Activated naive CD8-positive, alpha-beta T cell (primary cell): ENCODE results near the gene VENTX.

Source experiments
- H3K27ac Mint-ChIP-seq: one replicate; pipeline ENCODE4 v1.8.0; 2021; ENCODE audit warnings: mixed read lengths
- H3K27me3 Mint-ChIP-seq: one replicate; pipeline ENCODE4 v1.8.0; 2021; ENCODE audit warnings: mixed read lengths
- H3K36me3 Mint-ChIP-seq: one replicate; pipeline ENCODE4 v1.8.0; 2021; ENCODE audit warnings: mixed read lengths
- H3K4me1 Mint-ChIP-seq: one replicate; pipeline ENCODE4 v1.8.0; 2021; ENCODE audit warnings: low read depth, mixed read lengths
- H3K4me3 Mint-ChIP-seq: one replicate; pipeline ENCODE4 v1.8.0; 2021; ENCODE audit warnings: mild to moderate bottlenecking, mixed read lengths
- H3K9me3 Mint-ChIP-seq: one replicate; pipeline ENCODE4 v1.8.0; 2021; ENCODE audit warnings: low read depth, mixed read lengths

Gene VENTX

GRCh38 chr10:133207627-133208026, 30.0 kb upstream of the VENTX start:
- Mint-ChIP-seq H3K4me1 (peaks cover 3% of the 10 kb centered on the region), H3K9me3 (no peaks in the 10 kb centered on the region), H3K4me3 (no peak overlapping the region), H3K36me3 (no peaks in the 10 kb centered on the region), H3K27ac (no peak overlapping the region), H3K27me3 (no peaks in the 10 kb centered on the region)

- Mint-ChIP-seq H3K27me3 (no peaks in the 10 kb centered on the region), H3K27ac (no peak overlapping the region), H3K4me3 (no peak overlapping the region), H3K4me1 (peaks cover 3% of the 10 kb centered on the region), H3K9me3 (no peaks in the 10 kb centered on the region), H3K36me3 (no peaks in the 10 kb centered on the region)
Observed at GRCh38 chr10:133208466-133208865, 29.2 kb upstream of the VENTX start.

- H3K4me1 Mint-ChIP-seq, result peaks cover 3% of the 10 kb centered on the region
- no peak overlapping the region for H3K27ac Mint-ChIP-seq
- no peaks in the 10 kb centered on the region for H3K27me3 Mint-ChIP-seq
- H3K36me3 Mint-ChIP-seq, result no peaks in the 10 kb centered on the region
- H3K9me3 Mint-ChIP-seq, result no peaks in the 10 kb centered on the region
- H3K4me3 Mint-ChIP-seq, result no peak overlapping the region
Observed at GRCh38 chr10:133209117-133209516, 28.5 kb upstream of the VENTX start.

GRCh38 chr10:133209641-133210040, 28.0 kb upstream of the VENTX start:
- Mint-ChIP-seq H3K36me3 (no peaks in the 10 kb centered on the region), H3K9me3 (no peaks in the 10 kb centered on the region), H3K4me3 (no peak overlapping the region), H3K27me3 (no peaks in the 10 kb centered on the region), H3K27ac (no peak overlapping the region), H3K4me1 (peaks cover 3% of the 10 kb centered on the region)

GRCh38 chr10:133210398-133211140, 27.1 kb upstream of the VENTX start:
- Mint-ChIP-seq H3K4me1 (peaks cover 3% of the 10 kb centered on the region), H3K9me3 (no peaks in the 10 kb centered on the region), H3K36me3 (no peaks in the 10 kb centered on the region), H3K4me3 (no peak overlapping the region), H3K27ac (no peak overlapping the region), H3K27me3 (no peaks in the 10 kb centered on the region)

GRCh38 chr10:133211141-133211830, 26.4 kb upstream of the VENTX start:
- no peaks in the 10 kb centered on the region for H3K9me3 Mint-ChIP-seq
- peaks cover 3% of the 10 kb centered on the region for H3K4me1 Mint-ChIP-seq
- H3K4me3 Mint-ChIP-seq, result no peak overlapping the region
- no peaks in the 10 kb centered on the region for H3K36me3 Mint-ChIP-seq
- H3K27ac Mint-ChIP-seq, result no peak overlapping the region
- H3K27me3 Mint-ChIP-seq, result no peaks in the 10 kb centered on the region

- Mint-ChIP-seq H3K36me3 (no peaks in the 10 kb centered on the region), H3K4me3 (no peak overlapping the region), H3K9me3 (no peaks in the 10 kb centered on the region), H3K4me1 (peaks cover 3% of the 10 kb centered on the region), H3K27ac (no peak overlapping the region), H3K27me3 (peaks cover 1% of the 10 kb centered on the region)
Observed at GRCh38 chr10:133211959-133212852, 25.4 kb upstream of the VENTX start.

- Mint-ChIP-seq H3K4me3 (no peak overlapping the region), H3K36me3 (no peaks in the 10 kb centered on the region), H3K27ac (no peak overlapping the region), H3K27me3 (peaks cover 1% of the 10 kb centered on the region), H3K9me3 (no peaks in the 10 kb centered on the region), H3K4me1 (peaks cover 3% of the 10 kb centered on the region)
Observed at GRCh38 chr10:133212853-133213494, 24.7 kb upstream of the VENTX start.

- no peaks in the 10 kb centered on the region for H3K9me3 Mint-ChIP-seq
- H3K4me3 Mint-ChIP-seq, result no peak overlapping the region
- H3K36me3 Mint-ChIP-seq, result no peaks in the 10 kb centered on the region
- H3K4me1 Mint-ChIP-seq, result peaks cover 3% of the 10 kb centered on the region
- peaks cover 1% of the 10 kb centered on the region for H3K27me3 Mint-ChIP-seq
- no peak overlapping the region for H3K27ac Mint-ChIP-seq
Observed at GRCh38 chr10:133213641-133214467, 23.8 kb upstream of the VENTX start.

GRCh38 chr10:133214468-133215410, 22.9 kb upstream of the VENTX start:
- Mint-ChIP-seq H3K27ac (no peak overlapping the region), H3K27me3 (peaks cover 1% of the 10 kb centered on the region), H3K9me3 (no peaks in the 10 kb centered on the region), H3K4me3 (no peak overlapping the region), H3K36me3 (no peaks in the 10 kb centered on the region), H3K4me1 (peaks cover 3% of the 10 kb centered on the region)

- Mint-ChIP-seq H3K9me3 (no peaks in the 10 kb centered on the region), H3K4me3 (no peak overlapping the region), H3K27me3 (peaks cover 1% of the 10 kb centered on the region), H3K4me1 (peaks cover under 1% of the 10 kb centered on the region), H3K36me3 (no peaks in the 10 kb centered on the region), H3K27ac (no peak overlapping the region)
Observed at GRCh38 chr10:133215586-133215985, 22.1 kb upstream of the VENTX start.

GRCh38 chr10:133216776-133217175, 20.9 kb upstream of the VENTX start:
- peaks cover 6% of the 10 kb centered on the region for H3K27me3 Mint-ChIP-seq
- no peak overlapping the region for H3K4me3 Mint-ChIP-seq
- H3K9me3 Mint-ChIP-seq, result no peaks in the 10 kb centered on the region
- H3K27ac Mint-ChIP-seq, result no peak overlapping the region
- peaks cover 2% of the 10 kb centered on the region for H3K4me1 Mint-ChIP-seq
- no peaks in the 10 kb centered on the region for H3K36me3 Mint-ChIP-seq
